ENCODE data around the gene SDS. TPM values are rescaled to one million over a fixed set of nuclear protein-coding genes. Genes with fewer than 3 reads are reported as not detected.
A peak's percentile ranks its signal among the peaks of the same experiment; 100 is the strongest.

SDS gene
- total and polyA plus RNA-seq, 2 donors (not counting 3 experiments of a cell fraction or from before 2014, with no cell fraction given) = not detected

DNA sequence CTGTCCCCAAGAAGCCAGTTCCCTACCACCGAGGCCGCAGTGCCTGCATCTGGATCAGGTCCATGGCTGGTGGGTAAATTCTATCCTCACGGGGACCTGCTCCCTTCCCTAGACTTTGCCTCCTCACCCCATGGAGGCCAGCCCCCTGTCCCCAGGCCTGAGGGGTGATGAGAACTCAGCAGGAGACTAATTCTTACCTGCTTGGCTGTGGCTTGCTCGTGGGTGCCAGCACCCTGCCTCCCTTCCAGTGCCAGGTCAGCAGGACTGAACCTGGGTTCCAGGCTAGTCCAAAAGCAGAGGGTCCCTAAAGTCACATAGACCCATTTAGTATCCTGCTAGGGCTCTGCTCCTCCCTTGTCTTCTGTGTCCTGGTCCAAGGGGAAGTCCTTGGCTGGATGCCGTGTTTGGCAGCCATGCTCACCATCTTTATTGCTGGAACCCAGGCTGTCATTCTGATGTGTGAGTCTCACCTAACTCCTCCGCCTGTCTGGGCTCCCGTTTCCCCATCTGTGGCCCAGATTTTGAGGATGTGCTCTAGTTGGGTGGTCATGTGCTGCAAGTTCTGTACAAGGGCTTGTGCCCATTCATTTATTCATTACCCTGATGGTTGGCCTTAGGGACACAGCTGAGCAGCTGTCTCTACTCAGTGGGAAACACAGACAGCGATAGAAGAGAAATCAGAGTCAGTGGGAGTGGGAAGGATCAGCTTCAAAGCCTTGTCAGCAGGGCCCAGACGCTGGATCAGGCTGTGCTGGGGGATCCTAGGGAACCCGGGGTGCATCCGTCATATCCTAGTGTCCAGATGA is 44.4 kb downstream of the SDS start:
- Histone ChIP-seq H3K27ac (ENCODE audit: insufficient read depth, low read depth, low read length) (no peak overlapping the region), H3K36me3 (ENCODE audit: control insufficient read depth in 2 of 2, extremely low read depth in 1 of 2, insufficient read depth in 2 of 2, low read length in 2 of 2) (no peaks in the 10 kb centered on the region), H3K9me1 (replicated peaks; ENCODE audit: control insufficient read depth, extremely low read depth, insufficient read depth, low read length) (no peaks in the 10 kb centered on the region), H3K4me1 (ENCODE audit: control insufficient read depth, extremely low read depth, insufficient read depth, low read length) (peaks cover 6% of the 10 kb centered on the region), H4K20me1 (replicated peaks; ENCODE audit: control insufficient read depth, extremely low read depth, insufficient read depth, low read length) (no peaks in the 10 kb centered on the region), H3K9me3 (replicated peaks; ENCODE audit: control insufficient read depth, insufficient read depth, low read length) (no peaks in the 10 kb centered on the region), H3K9ac (replicated peaks; ENCODE audit: extremely low read depth, insufficient read depth, low read length) (peak overlapping the region; percentile 62), H3K27me3 (ENCODE audit: control insufficient read depth in 2 of 2, insufficient read depth in 2 of 2, low read length in 2 of 2) (no peaks in the 10 kb centered on the region), H3K4me3 (replicated peaks in 1 of 3; ENCODE audit: insufficient read depth in 1 of 3, low read depth in 1 of 3, low read length in 3 of 3) (peak overlapping the region; percentile 35 to 62 (median 57)), H2AFZ (ENCODE audit: low read depth, low read length) (peak overlapping the region; percentile 87), H3K79me2 (ENCODE audit: control insufficient read depth, insufficient read depth, low read length) (peaks cover 9% of the 10 kb centered on the region), H3K4me2 (ENCODE audit: insufficient read depth, low read length) (peak overlapping the region; percentile 79)
- dilution Hi-C loops (cut with MboI; ENCODE audit: extremely low pct_ligation_motif_present, low sequenced_read_pairs) (no loop called here), intact Hi-C loops (cut with micrococcal nuclease) (no loop called here)
- POLR2A ChIA-PET = interaction anchor here (0.6 kb wide), 1 partner anchor 33 kb away, joined by 3 read pairs; no protein-coding TSS in a partner anchor
- CTCF ChIA-PET = interaction anchor here (1.0 to 1.5 kb wide), 4 partner anchors 10 to 165 kb away, joined by 3 to 6 read pairs (median 4); partner anchors contain the start of gene SLC8B1
- no peak for DNase-seq (ENCODE audit: low read depth, low spot score)
- FAIRE-seq = no peak
- TSS peak; percentile 17 for BruUV-seq (replicated peaks)
- TF ChIP-seq CTCF (IDR thresholded peaks at IDR 0.05; ENCODE audit: extremely low read depth in 1 of 2, insufficient read depth in 1 of 2, low read depth in 1 of 2, low read length in 2 of 2) = no peak
- TF ChIP-seq, protein P1, sequence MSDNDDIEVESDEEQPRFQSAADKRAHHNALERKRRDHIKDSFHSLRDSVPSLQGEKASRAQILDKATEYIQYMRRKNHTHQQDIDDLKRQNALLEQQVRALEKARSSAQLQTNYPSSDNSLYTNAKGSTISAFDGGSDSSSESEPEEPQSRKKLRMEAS (IDR thresholded peaks at IDR 0.05; ENCODE audit: insufficient read depth, insufficient read length) = no peak
- TF ChIP-seq POLR2AphosphoS5 (IDR thresholded peaks at IDR 0.05; ENCODE audit: insufficient read depth, low read depth, low read length) = no peak
- TF ChIP-seq FOS (IDR thresholded peaks at IDR 0.05; ENCODE audit: borderline replicate concordance, insufficient read depth, low read length) = no peak
- no peak for TF ChIP-seq GATA2 (IDR thresholded peaks at IDR 0.05; ENCODE audit: insufficient read depth, insufficient read length, low read depth, low read length)
- TF ChIP-seq MYC (IDR thresholded peaks at IDR 0.05; ENCODE audit: low read depth, low read length) = no peak
